ENCODE results near the gene GZMM.
A peak's percentile ranks its signal among the peaks of the same experiment; 100 is the strongest.

Gene GZMM

DNA sequence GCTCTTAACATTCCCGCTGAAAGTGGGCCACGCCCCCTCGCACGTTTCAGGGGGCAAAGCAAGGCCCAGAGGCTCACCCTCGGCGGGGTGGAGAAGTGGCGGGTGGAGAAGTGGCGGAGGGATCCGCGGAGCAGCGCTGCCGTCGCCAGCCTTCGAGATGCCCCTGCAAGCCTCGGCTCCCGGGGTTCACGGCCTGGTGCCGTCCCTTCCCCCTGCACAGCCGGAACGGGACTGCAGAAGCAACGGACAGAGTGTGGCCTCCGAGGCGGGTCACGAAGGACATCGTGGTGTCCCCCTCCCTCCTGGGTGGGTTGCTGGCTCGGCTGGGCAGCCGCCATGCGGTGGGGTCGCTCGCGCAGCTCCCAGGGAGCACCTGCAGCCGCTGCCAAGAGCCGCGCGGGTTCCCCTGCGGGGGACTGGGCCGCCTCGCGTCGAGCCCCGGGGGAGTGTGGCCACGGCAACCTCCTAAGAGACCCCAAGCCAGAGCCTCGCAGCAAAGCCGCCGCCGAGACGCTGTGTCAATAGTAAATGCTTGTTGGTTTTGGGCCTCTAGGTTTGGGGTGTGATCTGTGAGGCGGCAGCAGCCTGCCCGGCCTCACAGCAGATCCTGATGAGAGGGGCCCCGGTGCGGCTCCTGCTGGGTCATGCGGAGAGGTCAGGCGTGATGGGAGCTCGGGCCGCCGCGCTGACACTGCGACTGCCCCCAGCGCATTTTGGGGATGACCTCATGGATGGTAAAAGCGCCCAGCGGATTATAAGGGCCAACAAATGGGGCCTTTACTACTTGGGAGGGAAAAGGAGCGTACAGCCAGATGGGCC, 31.1 kb upstream of the GZMM start:
- DNase-seq, result no peak

DNA sequence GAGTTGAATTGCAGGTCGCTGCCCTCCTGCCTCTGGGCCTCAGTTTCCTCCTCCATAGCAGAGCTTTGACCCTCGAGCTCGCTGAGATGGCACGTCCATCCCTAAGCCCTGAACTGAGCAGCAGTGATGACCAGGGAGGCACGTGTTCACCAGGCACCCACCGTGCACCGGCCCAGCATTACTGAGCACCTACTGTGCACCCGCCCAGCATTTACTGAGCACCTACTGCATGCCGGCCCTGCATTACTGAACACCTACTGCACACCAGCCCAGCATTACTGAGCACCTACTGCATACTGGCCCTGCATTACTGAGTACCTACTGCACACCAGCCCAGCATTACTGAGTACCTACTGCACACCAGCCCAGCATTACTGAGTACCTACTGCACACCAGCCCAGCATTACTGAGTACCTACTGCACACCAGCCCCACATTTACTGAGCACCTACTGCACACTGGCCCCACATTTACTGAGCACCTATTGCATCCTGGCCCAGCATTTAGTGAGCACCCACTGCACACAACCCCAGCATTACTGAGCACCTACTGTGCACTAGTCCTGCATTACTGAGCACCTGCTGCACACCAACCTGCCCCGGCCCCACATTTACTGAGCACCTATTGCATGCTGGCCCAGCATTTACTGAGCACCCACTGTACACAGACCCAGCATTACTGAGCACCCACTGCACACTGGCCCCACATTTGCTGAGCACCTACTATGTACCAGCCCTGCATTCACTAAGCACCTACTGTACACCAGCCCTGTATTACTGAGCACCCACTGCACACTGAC, 30.3 kb upstream of the GZMM start:
- DNase-seq, result no peak

- no peak for DNase-seq
These were observed 29.6 kb upstream of the GZMM start for GRCh38 chr19:514166-514663.

DNA sequence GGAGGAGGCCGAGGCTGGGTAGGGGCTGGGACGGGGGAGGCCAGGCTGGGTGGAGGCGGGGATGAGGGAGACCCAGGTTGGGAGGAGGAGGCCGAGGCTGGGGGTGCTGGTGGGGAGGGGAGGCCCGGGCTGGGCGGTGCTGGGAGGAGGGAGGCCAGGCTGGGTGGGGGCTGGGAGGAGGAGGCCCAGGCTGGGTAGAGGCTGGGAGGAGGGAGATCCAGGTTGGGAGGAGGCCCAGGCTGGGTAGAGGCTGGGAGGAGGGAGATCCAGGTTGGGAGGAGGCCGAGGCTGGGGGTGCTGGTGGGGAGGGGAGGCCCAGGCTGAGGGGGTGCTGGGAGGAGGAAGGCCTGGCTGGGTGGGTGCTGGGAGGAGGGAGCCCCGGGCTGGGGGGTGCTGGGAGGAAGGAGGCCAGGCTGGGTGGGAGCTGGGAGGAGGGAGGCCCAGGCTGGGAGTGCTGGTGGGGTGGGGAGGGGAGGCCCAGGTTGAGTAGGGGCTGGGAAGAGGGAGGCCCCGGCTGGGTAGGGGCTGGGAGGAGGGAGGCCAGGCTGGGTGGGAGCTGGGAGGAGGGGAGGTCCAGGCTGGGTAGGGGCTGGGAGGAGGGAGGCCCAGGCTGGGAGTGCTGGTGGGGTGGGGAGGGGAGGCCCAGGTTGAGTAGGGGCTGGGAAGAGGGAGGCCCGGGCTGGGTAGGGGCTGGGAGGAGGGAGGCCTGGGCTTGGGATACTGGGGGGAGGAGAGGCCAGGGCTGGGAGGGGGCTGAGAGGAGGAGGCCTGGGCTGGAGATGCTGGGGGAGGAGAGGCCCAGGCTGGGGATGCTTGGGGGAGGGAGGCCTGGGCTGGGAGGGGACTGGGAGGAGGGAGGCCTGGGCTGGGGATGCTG, 25.9 kb upstream of the GZMM start:
- DNase-seq, result no peak

- peak; percentile 52 for DNase-seq
These were observed 25.1 kb upstream of the GZMM start for GRCh38 chr19:518598-519231.

GRCh38 chr19:519449-519865, 24.4 kb upstream of the GZMM start:
- DNase-seq, result no peak

DNA sequence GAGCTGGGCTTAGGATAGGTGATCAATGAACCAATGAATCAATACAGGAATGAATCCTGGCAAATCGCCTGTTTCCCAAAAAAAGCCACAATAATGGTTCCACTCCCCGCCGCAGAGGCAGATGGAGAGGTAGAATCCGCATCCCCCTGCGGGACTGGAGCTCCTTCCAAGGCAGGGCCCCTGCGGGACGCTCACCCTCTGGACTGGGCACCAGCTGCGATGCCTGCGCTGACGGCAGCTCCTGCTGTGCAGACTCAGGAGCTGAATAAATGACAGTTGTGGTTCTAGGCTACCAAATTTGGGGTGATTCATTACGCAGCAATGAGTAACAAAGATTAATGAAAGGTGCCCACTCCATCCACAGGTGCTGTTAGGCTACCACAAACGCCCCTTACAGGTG, 21.1 kb upstream of the GZMM start:
- no peak for DNase-seq

GRCh38 chr19:524062-524674, 19.7 kb upstream of the GZMM start:
- DNase-seq, result no peak

GRCh38 chr19:525029-525428, 18.8 kb upstream of the GZMM start:
- DNase-seq, result no peak

DNA sequence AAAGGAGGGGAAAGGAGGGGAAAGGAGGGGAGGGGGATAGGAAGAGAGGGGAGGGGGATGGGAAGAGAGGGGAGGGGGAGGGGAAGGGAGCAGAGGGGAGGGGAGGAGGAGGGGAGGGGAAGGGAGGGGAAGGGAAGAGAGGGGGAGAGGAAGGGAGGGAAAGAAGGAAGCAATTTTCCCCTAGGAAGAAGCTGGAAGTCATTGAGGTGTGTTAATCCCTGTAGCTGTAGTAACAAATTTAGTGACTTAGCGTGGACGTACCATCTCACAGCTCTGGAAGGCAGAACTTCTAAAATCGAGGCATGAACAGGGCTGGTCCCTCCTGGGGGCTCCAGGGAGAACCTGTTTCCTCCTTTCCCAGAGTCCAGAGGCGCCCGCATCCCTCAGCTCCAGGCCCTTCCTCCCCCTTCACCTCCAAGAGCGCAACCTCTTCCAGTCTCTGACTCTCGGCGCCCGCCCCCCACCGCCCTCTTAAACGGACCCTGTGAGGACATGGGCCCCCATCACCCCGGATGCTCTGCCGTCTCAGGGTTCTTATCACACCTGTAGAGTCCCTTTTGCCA, 17.9 kb upstream of the GZMM start:
- no peak for DNase-seq

DNA sequence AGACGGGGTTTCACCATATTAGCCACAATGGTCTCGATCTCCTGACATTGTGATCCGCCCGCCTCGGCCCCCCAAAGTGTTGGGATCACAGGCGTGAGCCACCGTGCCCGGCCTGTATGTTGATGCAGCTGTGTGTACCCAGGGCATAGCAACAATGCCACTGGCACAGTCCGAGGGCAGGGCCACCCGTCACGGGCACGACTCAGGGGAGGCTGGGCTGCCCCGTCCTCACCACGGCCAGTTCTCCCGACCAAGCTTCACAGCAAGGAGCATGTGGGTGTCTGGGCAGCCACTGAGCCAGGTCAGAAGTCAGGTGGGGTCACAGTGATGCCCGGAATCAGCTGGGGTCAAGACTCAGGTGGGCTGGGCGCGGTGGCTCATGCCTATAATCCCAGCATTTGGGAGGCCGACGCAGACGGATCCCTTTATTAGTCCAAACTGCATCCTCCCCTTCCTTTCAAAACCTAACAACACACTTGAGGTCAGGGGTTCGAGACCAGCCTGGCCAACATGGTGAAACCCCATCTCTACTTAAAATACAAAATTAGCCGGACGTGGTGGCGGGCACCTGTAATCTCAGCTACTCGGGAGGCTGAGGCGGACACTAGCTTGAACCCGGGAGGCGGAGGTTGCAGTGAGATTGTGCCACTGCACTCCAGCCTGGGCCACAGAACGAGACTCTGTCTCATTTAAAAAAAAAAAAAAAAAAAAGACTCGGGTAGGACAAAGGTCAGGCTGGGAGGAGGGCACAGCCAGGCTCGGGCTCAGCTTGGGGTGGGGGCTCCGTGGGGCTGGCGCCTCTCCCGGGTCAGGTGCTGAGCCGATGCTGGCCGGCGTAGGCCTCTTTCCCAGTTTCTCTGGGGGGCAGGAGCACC, 13.5 kb upstream of the GZMM start:
- peak; percentile 9 for DNase-seq

- peak; percentile 92 for DNase-seq
These were observed 12.7 kb upstream of the GZMM start for GRCh38 chr19:531009-531752.

DNA sequence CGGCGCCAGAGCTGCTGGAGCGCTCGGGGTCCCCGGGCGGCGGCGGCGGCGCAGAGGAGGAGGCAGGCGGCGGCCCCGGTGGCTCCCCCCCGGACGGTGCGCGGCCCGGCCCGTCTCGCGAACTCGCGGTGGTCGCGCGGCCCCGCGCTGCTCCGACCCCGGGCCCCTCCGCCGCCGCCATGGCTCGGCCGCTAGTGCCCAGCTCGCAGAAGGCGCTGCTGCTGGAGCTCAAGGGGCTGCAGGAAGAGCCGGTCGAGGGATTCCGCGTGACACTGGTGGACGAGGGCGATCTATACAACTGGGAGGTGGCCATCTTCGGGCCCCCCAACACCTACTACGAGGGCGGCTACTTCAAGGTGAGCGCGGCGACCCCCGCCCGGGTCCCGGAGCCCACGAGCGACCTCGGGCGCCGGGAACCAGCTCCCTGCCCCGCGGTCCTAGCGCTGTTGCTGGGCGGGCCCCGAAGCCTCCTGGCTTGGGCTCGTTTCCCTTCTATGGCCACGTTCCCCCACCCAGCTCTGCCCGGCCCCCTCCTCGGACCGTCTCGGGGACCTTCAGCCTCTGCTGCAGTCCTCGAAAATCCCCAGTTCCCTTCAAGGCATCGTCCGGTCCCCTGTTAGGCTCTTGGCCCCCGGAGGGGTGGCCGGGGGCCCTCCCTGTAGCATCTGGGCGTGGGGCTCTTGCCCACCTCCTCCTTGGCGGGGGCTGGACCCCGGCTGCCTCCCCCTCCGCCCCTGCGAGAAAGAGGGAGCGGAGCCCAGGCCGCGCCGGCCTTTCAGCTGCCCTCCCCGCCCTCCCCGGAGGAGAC, 11.9 kb upstream of the GZMM start, which contains the start of gene CDC34:
CDC34 (plus strand) TSS at position 8 of the 808 bp plus-strand sequence; CDS start at position 180, 172 bp downstream.
- no peak for DNase-seq

DNA sequence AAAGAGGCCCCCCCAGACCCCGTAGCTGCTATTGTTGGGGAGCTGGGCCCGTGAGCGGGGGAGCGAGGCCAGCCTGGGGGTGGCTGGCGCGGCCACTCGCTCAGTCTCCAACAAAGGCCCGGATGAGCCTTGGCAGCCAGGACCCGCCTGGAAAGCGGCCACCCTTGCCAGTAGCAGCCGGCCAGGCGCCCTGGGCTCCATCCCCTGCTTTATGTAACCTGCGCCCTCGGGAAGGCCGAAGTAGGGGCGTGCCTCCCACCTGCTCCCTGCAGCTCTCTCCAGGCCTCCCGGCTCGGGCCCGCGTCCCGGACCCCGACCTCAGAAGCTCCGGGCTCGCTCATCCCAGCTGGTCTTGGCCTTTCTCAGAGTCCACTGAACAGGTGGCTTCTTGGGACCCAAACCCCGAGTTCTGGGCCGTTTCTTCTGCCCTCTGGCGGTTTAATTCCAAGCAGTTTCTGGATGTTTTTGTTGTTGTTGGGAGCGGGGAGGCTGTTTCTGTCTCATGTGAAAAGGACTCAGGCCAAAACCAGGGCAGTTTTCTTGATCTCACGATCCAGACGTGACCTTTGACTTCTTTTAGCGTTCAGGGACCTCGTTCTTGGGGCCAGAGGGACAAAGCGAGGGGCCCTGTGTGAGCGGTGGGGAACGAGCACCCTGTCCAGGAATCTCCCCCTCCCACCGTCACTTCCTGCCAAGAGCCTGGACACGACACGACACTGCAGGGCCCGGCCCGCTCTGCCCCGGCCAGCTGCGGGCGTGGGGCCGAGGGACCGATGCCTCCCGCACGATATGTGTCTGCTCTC, 11.1 kb upstream of the GZMM start:
- peak; percentile 35 for DNase-seq

DNA sequence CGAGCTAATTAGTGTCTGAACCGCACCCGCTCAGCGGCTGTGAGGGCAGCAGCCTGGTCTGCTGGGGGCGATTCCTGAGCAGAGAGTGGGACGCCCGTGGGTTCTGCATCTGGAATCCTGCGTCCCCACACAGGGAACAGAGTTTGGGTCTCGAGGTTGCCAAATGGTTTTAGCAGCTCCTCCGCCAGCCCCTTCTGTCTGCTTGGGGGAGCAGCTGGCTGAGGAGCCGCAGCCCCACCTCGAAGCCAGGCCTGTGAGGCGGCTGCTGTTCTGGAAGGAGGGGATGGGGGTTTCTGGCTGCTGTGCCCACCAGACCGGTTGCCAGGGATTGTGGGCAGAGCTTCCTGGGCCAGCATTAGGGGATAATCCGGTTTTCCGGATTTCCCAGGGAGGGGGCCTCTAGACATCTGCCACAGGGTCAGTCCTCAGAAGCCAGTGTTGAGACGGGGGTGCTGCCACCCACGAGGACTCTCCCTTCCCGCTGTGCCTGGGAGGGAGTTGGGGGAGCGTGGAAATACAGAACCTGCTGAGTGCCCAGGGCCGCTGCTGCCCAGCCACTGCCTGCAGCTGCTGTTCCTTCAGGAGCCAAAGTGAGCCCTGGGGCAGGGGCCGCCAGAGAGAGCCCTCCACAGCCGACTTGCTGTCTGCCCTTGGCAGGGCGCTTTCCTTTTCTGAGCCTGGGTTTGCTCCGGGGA, 10.3 kb upstream of the GZMM start:
- no peak for DNase-seq

- DNase-seq, result no peak
These were observed 9.8 kb upstream of the GZMM start for GRCh38 chr19:534088-534487.
